ENCODE results near the gene MTARC2.

GRCh38 chr1:220708244-220708643 is 39.9 kb upstream of the MTARC2 start:
- TF ChIP-seq KAT2B (IDR thresholded peaks at IDR 0.05; ENCODE audit: borderline replicate concordance, low read depth, low read length), result no peak
- no peak for TF ChIP-seq ZNF121 (CRISPR knock-in tag; IDR thresholded peaks at IDR 0.05)
- TF ChIP-seq PCBP2 (optimal IDR thresholded peaks at IDR 0.05; ENCODE audit: low read depth, low read length, poor library complexity, severe bottlenecking), result no peak
- no peak for TF ChIP-seq ZNF329 (CRISPR knock-in tag; IDR thresholded peaks at IDR 0.05; ENCODE audit: low read depth)
- TF ChIP-seq E2F5 (CRISPR knock-in tag; conservative IDR thresholded peaks at IDR 0.05), result no peak
- TF ChIP-seq CTCF (CRISPR knock-in tag; IDR thresholded peaks at IDR 0.05), result no peak
- no peak for TF ChIP-seq ZNF274 (CRISPR knock-in tag; IDR thresholded peaks at IDR 0.05)

Measured in HepG2 (cell line).